Medulla oblongata (tissue), 1 donor: Measurements from ENCODE around the gene TAS2R38.
A peak's percentile ranks its signal among the peaks of the same experiment; 100 is the strongest.

ENCODE experiments used
- DNase-seq: peaks from one replicate; pipeline ENCODE4 v3.0.0-alpha.2; 2015; ENCODE audit errors: extremely low spot score

The TAS2R38 gene

DNA sequence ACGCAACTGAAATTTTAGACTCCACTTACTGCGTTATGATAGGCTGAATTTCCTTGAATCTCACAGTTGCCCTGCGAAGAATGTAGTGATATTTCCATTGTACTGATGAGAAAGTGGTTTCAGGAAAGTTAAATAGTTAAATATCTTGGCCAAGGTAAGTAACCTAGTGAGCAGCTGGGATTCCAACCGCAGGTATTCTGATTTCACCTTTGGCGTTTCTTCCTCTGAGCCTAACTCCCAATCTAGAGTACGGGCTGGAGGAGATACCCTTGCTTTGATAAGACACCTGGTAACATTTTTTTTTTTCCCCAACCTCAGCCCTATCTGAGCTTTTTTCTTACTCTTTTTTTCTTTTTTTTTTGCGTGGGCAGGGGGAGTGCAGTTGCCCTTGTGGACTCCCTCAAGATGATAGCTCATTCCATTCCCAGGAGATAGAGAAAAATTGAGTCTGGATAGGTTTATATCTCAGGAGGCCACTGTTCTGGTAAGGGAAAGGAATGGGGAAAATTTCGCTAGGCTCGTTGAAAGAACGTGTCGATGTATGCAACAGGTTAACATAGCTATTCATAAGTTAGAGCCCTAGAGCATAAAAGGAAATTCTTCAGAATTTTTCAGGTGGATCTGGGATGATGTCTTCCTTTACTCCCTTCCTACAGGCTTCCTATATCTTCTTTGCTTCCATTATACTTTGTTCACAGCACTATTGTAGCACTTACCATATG, 3.1 kb upstream of the TAS2R38 start:
- no peak for DNase-seq

DNA sequence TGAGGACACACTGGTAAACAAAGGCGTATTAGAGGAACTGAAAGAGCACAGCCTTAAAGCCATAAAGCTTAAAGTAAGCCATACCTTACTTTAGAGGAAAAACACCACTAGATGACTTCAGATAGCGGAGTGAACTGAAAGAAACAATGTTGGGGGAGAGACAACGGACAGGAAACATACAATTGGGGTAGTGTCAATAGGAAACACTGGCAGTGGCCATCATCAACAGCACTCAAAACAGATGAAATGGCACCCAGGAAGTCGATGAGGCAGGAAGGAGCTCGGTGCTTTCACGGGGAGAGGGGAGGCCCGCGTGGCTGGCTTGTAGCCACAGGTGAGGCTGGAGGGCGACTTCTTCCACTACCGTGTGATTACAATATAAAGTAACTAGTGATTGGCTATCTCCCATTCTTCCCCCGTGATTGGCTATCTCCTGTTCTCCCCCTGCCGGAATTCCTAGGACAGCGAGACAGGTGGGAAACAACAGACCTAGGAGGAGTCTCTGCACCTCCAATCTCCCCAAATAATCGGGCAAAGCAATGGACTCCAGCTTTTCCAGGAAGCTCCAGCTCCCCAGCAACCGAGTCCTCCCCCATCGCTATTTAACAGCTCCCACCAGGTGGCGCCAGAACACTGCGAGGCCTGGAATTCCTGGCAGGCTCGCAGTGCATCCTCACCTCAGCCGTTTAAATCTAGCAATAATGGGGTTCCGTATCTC, 2.4 kb upstream of the TAS2R38 start:
- DNase-seq: peak; percentile 85

DNA sequence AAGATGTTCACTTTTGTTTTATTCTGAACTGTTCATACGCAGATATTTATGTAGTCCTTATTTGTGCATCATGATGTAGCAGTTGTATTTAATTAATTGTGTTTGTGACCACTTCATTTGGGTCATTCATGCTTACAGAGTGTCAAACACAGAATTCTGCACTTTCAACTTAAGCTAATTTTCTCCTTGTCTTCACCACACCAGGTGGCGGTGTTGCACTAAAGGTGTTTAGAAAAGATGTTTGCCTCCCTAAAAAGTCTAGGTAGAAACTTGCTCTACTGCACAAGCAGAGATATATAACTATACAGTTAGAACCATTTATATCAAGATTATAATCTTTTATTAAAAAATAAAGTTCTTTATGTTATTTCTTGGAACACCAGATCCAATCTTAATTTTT, 1.3 kb upstream of the TAS2R38 start:
- no peak for DNase-seq

DNA sequence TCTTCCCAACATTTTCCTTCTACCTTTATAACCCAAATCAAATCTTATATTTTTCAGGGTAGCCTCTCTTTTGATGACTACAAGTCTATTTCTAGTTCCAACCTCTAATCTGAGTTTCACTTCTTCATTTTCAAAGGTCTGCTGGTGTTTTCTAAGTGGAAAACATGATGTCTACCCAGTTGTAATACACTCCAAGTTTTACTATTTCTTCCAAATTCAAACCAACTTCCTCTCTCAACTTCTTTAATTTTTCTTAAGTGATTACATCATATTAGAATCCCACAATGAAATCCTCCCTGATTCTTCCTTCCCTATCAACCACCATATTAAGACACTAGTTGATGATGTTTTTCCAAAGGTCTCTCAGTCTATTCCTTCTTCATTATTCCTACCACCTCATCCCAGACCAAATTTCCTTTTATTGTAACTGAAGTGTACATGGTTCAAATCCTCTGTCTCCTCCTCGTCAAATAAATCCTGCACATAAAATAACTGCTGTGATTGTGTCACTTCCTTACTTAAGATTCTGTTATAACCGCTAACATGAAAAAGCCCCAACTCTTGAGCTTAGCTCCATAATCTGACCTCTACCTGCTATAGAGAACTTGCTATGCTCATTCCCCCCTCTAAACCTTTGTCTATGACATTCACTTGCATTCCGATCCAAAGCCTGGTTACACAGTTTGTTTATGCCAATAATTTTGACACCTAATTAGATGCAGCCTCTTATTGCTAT, 12.7 kb downstream of the TAS2R38 start:
- peak; percentile 65 for DNase-seq

DNA sequence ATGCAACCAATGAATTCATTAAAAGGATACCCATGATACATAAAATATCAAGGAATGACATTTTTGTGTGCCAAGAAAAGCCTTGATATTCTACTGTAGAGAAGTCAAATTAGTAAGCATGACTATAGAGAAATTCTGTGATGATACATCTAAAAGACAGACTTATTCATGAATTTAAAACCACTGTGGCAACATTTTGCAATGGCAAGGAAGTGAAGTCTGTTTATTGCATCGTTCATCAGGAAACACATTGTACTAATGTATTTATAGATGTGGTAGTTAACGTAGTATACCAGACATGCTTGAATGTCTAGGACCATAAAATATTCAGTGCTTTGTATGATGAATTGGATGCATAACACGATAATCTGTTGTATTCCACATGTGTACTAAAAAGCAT, 17.5 kb downstream of the TAS2R38 start:
- peak; percentile 41 for DNase-seq

DNA sequence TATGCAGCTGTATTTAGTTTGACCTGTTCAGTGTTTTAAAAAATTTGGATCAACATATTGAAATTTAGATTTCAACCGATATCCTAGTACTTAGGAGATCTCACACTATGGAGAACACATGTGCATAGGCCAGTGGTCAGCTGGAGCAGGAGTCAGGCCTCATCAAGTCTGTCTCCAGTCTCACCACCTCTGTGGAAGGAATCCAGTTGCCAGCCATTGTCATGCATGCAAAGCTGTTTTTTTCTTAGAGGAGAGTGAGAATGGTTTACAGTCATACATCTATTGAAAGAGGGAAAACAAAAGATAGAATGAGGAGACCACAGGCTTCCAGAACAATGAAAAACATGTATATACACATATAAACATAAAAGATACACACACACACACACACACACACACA, 19.2 kb downstream of the TAS2R38 start:
- DNase-seq: no peak

DNA sequence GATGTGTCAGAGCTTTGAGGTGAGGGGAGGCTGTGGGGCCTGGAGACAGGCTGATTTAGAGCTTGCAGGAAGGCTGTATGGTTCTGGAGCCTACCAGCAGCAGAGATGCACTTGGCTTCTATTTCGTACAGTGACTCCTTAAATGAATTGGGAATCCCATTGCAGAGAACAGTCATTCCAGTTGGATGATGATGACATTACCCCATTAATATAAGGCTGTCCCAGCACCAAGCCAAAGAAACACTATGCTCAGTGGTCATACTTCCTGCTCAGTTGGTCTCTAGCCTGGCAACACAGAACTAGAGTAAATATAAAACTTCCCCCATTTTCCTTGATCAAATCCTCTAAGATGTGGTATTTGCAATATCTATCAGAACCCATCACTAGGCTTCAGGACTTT, 21.1 kb downstream of the TAS2R38 start:
- DNase-seq: no peak

DNA sequence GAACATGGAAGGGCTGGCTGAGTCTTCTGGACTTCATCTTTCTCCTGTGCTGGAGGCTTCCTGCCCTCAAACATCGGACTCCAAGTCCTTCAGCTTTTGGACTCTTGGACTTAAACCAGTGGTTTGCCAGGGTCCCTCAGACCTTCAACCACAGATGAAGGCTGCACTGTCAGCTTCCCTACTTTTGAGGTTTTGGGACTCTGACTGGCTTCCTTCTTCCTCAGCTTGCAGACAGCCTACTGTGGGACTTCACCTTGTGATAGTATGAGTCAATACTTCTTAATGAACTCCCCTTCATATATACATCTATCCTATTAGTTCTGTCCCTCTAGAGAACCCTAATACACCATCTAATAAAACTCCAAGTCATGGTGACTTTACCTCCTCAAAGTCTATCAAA, 22.8 kb downstream of the TAS2R38 start:
- DNase-seq: no peak

DNA sequence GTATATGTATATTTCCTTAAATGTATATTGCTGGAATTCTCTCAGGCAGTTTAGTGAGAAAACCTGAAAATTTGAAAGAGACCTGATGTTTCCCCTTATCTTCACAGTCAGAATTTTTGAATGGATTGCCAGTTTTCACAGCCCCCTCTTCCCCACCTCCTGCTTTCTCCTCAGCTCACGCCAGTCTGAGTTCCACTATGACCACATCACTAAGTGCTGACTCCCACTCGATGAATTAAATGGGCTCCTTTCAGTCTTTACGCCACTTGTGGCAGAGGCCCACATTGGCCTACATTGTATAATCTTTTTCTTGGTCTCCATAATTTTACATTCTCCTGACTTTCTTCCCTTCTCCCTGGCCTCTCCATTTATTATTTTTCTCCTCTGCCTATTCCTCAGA, 23.7 kb downstream of the TAS2R38 start:
- no peak for DNase-seq

DNA sequence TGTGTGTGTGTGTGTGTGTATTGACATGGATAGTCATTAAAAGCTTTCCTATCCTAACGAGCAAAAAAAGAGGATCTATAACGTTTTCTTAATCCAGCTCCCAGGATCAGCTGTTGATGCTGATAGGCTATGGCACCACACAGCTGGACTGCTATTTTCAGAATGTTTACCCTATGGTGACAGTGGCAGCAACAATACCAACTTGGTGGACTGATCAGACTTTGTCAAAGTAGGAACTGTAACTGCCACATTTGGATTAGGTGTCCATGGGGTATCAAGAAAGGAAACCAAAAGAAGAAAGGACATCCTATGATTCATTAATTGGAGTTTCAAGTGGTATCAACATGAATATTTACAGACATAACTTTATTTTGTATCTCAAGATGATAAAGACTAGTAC, 24.1 kb downstream of the TAS2R38 start:
- DNase-seq: no peak

DNA sequence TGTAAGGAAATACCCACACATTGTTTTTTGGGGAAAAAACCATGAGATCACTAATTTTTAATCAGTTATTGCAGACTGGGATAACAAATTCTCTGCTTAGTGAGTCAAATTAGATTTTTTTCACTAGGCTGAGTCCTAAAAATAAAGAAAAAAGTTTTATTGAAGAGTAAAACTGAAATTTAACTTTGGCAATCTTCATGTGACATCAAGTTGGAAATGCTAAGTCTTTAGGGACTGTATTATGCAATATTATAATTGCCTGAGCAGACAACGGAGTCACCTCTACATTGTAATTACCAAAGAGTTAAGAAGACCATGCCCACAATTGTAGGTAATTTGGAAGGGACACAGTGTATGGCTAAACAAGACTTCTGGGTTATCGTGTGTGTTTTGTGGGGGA, 24.6 kb downstream of the TAS2R38 start:
- DNase-seq: no peak

DNA sequence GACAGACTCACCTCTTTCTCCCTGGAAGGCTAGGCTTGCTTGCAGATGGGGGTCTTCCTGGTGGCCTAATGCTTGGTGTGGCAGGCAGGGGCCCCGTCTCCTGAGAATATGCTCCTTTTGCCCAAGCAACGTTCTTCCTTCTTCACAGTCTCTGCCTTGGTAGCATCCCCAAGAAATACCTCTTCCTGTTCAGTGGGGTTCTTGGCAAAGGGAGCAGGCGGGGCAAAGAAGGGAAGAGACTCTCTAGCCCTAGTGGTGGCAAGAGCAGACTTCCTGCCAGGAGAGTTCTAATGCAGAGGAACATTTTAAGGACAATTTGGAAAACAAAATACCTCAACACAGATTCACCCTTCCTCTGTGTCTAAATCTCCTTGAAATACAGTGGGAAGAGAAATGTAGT, 26.8 kb downstream of the TAS2R38 start, which contains the start of gene CLEC5A:
CLEC5A (minus strand) TSS at position 179 of the 400 bp plus-strand sequence. CDS start 682 bp downstream, outside the sequence.
- DNase-seq: no peak

DNA sequence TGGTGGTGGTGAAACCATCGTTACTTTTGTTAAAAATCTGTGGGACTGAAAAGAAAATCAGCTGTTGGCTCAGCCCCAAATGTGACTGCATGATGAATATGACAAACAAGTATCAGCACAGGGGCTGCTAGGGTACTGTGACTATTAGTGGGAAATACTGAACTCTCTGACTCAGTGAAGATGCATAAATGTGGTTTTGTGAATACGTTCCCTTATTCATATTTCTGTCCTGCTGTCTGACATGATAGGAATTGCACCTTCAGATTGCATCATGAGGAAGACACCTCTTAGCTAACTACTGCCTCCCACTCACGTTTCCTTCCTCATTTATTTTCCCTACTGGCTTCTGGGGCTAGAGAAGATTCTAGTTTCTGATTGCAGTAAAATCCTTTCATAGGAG, 28.2 kb downstream of the TAS2R38 start:
- peak; percentile 40 for DNase-seq

DNA sequence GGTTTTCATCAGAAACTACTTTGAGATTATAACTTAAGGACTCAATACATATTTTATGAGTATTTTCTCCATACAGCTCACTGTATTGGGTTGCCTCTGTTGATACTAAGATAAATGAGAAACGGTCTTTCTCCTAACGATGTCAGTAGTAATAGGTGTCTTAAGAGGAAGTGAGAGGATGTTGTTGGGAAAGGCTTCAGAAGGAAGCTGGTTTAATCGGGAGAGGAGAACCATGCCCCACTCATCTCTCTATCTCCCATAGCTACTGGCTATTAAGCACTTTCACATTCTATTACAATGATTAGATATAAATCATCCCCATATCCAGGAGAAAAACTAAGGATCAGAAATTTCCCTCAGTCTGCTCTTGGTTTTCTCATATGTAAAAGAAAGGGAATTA, 28.8 kb downstream of the TAS2R38 start:
- no peak for DNase-seq

DNA sequence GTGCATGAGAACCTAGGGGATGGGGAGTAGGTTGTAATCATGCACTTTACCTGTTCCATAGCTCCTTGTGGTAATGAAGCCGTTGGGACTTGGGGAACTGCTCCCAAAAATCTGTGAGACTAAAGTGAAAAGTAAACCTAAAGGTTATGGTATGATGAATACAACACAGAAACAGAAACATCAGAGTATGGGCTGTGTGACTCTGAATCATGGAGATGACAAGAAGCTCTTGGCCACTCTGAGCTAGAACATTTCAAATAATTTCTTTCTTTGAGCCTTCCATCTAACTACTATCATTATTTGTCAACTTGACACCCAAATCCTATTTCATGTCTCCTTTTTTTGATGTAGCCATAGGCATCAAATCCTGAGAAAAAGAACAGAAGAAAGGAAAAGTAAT, 29.7 kb downstream of the TAS2R38 start:
- no peak for DNase-seq

DNA sequence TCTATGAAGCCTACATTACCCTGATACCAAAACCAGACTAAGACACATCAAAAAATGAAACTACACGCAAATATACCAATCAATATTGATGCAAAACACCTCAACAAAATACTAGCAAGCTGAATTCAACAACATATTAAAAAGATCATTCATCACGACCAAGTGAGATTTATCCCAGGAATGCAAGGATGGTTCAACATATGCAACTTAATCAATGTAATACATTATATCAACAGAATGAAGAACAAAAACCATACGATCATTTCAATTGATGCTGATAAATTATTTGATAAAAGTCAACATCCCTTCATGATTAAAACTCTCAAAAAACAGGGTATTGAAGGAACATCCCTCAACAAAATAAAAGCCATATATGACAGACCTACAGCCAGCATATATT, 32.5 kb downstream of the TAS2R38 start:
- DNase-seq: no peak

DNA sequence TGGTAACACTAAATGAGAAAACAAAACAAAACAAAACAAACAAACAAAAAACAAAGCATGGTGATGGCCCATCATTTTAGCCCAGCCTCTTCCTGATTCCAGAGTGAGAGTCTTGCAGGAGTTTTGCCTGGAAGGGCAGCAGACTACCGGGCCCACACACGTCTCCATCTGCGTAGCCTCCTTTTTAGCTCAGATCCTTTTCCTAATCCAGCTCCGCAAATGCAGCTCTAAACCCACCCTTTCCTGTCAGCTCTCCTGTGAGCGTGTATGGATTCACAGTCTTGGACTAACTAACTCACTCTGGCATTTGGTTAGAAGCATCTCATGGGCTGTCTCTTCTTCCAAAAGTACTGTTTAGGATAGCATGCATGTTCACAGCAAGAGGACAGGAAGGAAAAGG, 43.4 kb downstream of the TAS2R38 start:
- no peak for DNase-seq

DNA sequence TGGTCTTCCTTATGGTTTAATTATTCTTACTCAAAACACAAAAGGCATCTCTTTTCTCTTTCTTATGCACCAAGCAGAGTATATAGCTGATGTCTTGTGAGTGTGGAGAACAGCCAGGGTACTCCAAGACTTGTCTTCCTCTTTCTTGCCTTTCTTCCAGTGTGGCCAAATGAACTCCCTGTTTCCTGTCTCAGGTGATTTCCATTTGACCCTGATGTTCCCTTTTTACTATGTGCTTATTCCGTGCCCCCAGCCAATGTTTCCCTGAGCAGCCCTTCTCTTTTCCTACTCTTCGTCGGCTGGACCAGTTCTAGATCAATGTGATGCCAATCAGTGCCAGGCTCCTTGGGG, 44.8 kb downstream of the TAS2R38 start:
- DNase-seq: no peak

DNA sequence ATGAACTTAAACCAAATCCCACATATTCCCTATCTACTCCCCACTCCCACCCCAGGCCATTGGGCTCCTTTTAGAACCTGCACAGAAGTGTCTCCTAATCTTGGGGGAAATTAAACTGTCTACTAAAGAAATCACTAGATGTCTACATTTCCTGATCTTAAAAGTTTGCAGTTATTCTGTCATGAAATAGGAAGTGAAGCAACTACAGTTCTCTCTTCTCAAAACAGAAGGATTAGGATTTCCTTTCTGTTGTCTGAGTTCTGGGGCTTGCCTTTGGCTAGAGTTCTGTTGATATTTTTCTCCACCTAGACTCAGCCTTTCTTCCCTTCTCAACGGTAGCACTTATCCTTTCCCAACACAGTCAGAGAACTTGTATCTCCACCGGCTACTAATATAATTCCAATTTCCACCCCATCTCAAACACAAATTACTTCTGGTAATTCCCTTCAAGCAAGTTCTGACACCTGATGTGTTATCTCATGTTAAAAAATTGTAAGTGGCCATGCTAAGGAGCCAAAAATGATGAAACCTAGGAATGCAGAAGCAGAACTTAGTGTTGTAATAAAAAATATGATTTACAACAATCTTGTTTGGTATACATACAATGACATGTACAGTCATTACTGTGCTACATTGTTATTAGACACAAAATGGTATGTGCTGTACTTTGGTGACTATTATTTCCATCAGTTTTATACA, 45.3 kb downstream of the TAS2R38 start:
- DNase-seq: peak; percentile 23
